Measurements from ENCODE around the gene AMY1A. TPM values are rescaled to one million over a fixed set of nuclear protein-coding genes. Genes with fewer than 3 reads are reported as not detected.
"Not testable (repeated sequence)": the region's sequence is repeated elsewhere in the genome, so short reads cannot be mapped to it uniquely, and the experiment has no call there.

Gene AMY1A
- not detected in 3 replicates for polyA plus RNA-seq
- not detected for polyA plus RNA-seq (2011; ENCODE audit: low read depth)
- not detected in 2 replicates for polyA plus RNA-seq (2011; cell fraction: cytosol; rRNA removed)
- not detected in 2 replicates for polyA plus RNA-seq (2011; cell fraction: nucleus; rRNA removed)
- not detected in 2 replicates for polyA plus RNA-seq (2012; ENCODE audit: low replicate concordance)
- polyA minus RNA-seq: not detected in 3 replicates
- not detected for polyA minus RNA-seq (2011; cell fraction: cytosol; rRNA and poly(A)+ RNA removed)
- polyA minus RNA-seq (2011; cell fraction: nucleus; rRNA and poly(A)+ RNA removed): not detected in 2 replicates

DNA sequence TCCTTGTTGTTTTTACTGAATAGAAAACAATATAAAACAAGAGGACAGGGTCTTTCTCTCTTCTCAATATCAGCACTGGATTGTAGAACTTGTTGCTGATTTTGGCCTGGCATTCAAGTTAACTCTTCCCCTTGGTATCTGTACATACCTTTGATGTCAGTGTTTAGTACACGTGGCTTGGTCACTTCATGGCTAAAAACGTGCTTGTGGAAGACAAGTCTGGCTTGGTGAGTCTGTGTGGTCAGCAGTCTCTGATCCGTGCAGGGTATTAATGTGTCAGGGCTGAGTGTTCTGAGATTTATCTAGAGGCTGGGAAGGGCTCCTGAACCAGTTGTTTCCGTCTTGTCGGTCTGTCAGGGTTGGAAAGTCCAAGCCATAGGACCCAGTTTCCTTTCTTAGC, at the start of gene AMY1A:
TSS of gene AMY1A (plus strand) at position 301 of the 400 bp plus-strand sequence. CDS start 571 bp downstream, outside the sequence.
- H3K9me1 ChIP-seq (ENCODE audit: control insufficient read depth, extremely low read depth, insufficient read depth, low read length); H3K9ac ChIP-seq (ENCODE audit: control insufficient read depth, extremely low read depth, insufficient read depth, low read length); dilution Hi-C loops (cut with MboI; ENCODE audit: extremely low pct_ligation_motif_present, low sequenced_read_pairs); H3K4me2 ChIP-seq (ENCODE audit: control insufficient read depth, extremely low read depth, insufficient read depth, low read depth, low read length); H3K36me3 ChIP-seq (ENCODE audit: control insufficient read depth in 2 of 2, extremely low read depth in 1 of 2, insufficient read depth in 2 of 2, low read length in 2 of 2); H4K20me1 ChIP-seq (ENCODE audit: control insufficient read depth, extremely low read depth, insufficient read depth, low read length); H3K9me3 ChIP-seq (ENCODE audit: control insufficient read depth, low read depth, low read length); H3K4me1 ChIP-seq (ENCODE audit: control insufficient read depth, extremely low read depth, insufficient read depth, low read length); H3K79me2 ChIP-seq (ENCODE audit: control insufficient read depth, insufficient read depth, low read length); DNase-seq (ENCODE audit: low read depth, low spot score); H3K4me3 ChIP-seq (ENCODE audit: control insufficient read depth in 2 of 3, extremely low read depth in 1 of 3, insufficient read depth in 2 of 3, low read depth in 1 of 3, low read length in 3 of 3); H3K27me3 ChIP-seq (ENCODE audit: control insufficient read depth, extremely low read depth, insufficient read depth, low read length); H2AFZ ChIP-seq (ENCODE audit: control insufficient read depth, low read length); H3K27ac ChIP-seq (ENCODE audit: control insufficient read depth, insufficient read depth, low read length); FAIRE-seq: not testable (repeated sequence)

DNA sequence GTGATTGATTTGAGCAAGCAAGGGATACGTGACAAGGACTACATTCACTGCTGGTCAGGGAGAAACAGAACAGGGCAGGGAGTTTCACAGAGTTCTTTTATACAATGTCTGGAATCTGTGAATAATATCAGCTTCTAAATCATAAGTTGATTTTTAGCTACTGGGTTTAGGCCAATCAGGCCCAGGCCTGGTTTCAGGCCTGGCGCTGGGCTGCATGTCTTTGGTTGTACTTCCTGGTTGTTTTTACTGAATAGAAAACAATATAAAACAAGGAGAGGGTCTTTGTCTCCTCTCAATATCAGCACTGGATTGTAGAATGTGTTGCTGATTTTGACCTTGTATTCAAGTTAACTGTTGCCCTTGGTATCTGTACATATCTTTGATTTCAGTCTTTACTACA, 39.2 kb upstream of the AMY1A start:
- Histone ChIP-seq H3K9ac (ENCODE audit: control insufficient read depth, extremely low read depth, insufficient read depth, low read length) (no peak overlapping the region), H3K9me1 (ENCODE audit: control insufficient read depth, extremely low read depth, insufficient read depth, low read length) (no peaks in the 10 kb centered on the region), H2AFZ (ENCODE audit: control insufficient read depth, low read length) (no peak overlapping the region), H3K36me3 (ENCODE audit: control insufficient read depth in 2 of 2, extremely low read depth in 1 of 2, insufficient read depth in 2 of 2, low read length in 2 of 2) (no peaks in the 10 kb centered on the region), H3K4me3 (ENCODE audit: control insufficient read depth in 2 of 3, extremely low read depth in 1 of 3, insufficient read depth in 2 of 3, low read depth in 1 of 3, low read length in 3 of 3) (no peak overlapping the region), H3K79me2 (ENCODE audit: control insufficient read depth, insufficient read depth, low read length) (no peaks in the 10 kb centered on the region), H3K4me1 (ENCODE audit: control insufficient read depth, extremely low read depth, insufficient read depth, low read length) (no peaks in the 10 kb centered on the region), H3K4me2 (ENCODE audit: control insufficient read depth, extremely low read depth, insufficient read depth, low read depth, low read length) (no peak overlapping the region), H3K27ac (ENCODE audit: control insufficient read depth, insufficient read depth, low read length) (no peak overlapping the region), H4K20me1 (ENCODE audit: control insufficient read depth, extremely low read depth, insufficient read depth, low read length) (no peaks in the 10 kb centered on the region), H3K9me3 (ENCODE audit: control insufficient read depth, low read depth, low read length) (peaks cover 2% of the 10 kb centered on the region), H3K27me3 (ENCODE audit: control insufficient read depth, extremely low read depth, insufficient read depth, low read length) (no peaks in the 10 kb centered on the region)
- TF ChIP-seq EZH2 (IDR thresholded peaks at IDR 0.05; ENCODE audit: low read length): no peak
- TF ChIP-seq, protein P1, sequence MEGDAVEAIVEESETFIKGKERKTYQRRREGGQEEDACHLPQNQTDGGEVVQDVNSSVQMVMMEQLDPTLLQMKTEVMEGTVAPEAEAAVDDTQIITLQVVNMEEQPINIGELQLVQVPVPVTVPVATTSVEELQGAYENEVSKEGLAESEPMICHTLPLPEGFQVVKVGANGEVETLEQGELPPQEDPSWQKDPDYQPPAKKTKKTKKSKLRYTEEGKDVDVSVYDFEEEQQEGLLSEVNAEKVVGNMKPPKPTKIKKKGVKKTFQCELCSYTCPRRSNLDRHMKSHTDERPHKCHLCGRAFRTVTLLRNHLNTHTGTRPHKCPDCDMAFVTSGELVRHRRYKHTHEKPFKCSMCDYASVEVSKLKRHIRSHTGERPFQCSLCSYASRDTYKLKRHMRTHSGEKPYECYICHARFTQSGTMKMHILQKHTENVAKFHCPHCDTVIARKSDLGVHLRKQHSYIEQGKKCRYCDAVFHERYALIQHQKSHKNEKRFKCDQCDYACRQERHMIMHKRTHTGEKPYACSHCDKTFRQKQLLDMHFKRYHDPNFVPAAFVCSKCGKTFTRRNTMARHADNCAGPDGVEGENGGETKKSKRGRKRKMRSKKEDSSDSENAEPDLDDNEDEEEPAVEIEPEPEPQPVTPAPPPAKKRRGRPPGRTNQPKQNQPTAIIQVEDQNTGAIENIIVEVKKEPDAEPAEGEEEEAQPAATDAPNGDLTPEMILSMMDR (optimal IDR thresholded peaks at IDR 0.05 in 1 of 3, IDR thresholded peaks at IDR 0.05 in 1 of 3, conservative IDR thresholded peaks at IDR 0.05 in 1 of 3; ENCODE audit: extremely low read depth in 1 of 3, insufficient read depth in 2 of 3, low read length in 3 of 3): no peak
- no peak for DNase-seq (ENCODE audit: low read depth, low spot score)
- no peak for FAIRE-seq
- dilution Hi-C loops (cut with MboI; ENCODE audit: extremely low pct_ligation_motif_present, low sequenced_read_pairs): no loop called here

DNA sequence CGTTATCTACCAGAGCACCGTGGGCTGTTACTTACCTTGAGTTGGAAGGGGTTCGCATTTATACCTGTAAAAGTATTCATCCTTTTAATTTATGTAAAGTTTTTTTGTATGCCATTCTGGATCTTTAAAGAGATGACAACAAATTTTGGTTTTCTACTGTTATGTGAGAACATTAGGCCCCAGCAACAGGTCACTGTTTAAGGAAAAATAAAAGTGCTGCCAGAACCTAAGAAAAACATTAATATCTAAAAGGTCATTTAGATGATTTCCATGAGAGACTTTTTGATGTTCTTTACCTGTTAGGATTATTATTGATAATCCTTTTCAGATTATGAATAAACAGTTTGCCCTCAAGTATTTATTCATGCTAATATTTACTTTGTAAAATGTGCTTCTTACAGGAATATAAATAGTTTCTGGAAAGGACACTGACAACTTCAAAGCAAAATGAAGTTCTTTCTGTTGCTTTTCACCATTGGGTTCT, 38.5 kb upstream of the AMY1A start, which contains the start of gene AMY2A:
TSS of gene AMY2A (plus strand) at position 434 of the 484 bp plus-strand sequence. CDS start at position 448, 14 bp downstream.
- H3K79me2 ChIP-seq (ENCODE audit: control insufficient read depth, insufficient read depth, low read length); DNase-seq (ENCODE audit: low read depth, low spot score); H4K20me1 ChIP-seq (ENCODE audit: control insufficient read depth, extremely low read depth, insufficient read depth, low read length); H3K4me3 ChIP-seq (ENCODE audit: control insufficient read depth in 2 of 3, extremely low read depth in 1 of 3, insufficient read depth in 2 of 3, low read depth in 1 of 3, low read length in 3 of 3); H3K27me3 ChIP-seq (ENCODE audit: control insufficient read depth, extremely low read depth, insufficient read depth, low read length); FAIRE-seq; H3K4me2 ChIP-seq (ENCODE audit: control insufficient read depth, extremely low read depth, insufficient read depth, low read depth, low read length); H2AFZ ChIP-seq (ENCODE audit: control insufficient read depth, low read length); H3K27ac ChIP-seq (ENCODE audit: control insufficient read depth, insufficient read depth, low read length); dilution Hi-C loops (cut with MboI; ENCODE audit: extremely low pct_ligation_motif_present, low sequenced_read_pairs); H3K36me3 ChIP-seq (ENCODE audit: control insufficient read depth in 2 of 2, extremely low read depth in 1 of 2, insufficient read depth in 2 of 2, low read length in 2 of 2); H3K9ac ChIP-seq (ENCODE audit: control insufficient read depth, extremely low read depth, insufficient read depth, low read length); H3K9me1 ChIP-seq (ENCODE audit: control insufficient read depth, extremely low read depth, insufficient read depth, low read length); H3K4me1 ChIP-seq (ENCODE audit: control insufficient read depth, extremely low read depth, insufficient read depth, low read length); H3K9me3 ChIP-seq (ENCODE audit: control insufficient read depth, low read depth, low read length): not testable (repeated sequence)

DNA sequence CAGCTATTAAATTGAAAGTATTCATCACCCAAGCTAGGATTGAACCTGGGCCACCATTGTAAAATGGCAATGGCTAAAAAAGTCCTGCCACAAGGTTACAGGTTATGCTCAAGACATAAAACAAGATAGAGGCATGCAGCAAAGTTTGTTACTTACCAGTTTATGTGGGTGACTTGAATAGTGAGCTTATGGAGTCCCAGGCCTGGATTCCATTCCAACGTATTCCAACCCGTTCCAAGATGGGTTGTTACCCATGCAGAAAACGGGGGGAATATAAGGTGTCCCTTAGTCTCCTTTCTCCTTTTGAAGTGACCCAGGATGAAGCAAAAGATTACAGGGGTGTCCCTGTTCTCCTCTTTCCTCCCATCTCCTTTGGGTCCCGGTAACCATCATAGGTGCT, 28.1 kb upstream of the AMY1A start:
- H3K4me1 ChIP-seq (ENCODE audit: control insufficient read depth, extremely low read depth, insufficient read depth, low read length); dilution Hi-C loops (cut with MboI; ENCODE audit: extremely low pct_ligation_motif_present, low sequenced_read_pairs); H3K9me3 ChIP-seq (ENCODE audit: control insufficient read depth, low read depth, low read length); H3K27me3 ChIP-seq (ENCODE audit: control insufficient read depth, extremely low read depth, insufficient read depth, low read length); H3K9ac ChIP-seq (ENCODE audit: control insufficient read depth, extremely low read depth, insufficient read depth, low read length); H3K36me3 ChIP-seq (ENCODE audit: control insufficient read depth in 2 of 2, extremely low read depth in 1 of 2, insufficient read depth in 2 of 2, low read length in 2 of 2); FAIRE-seq; H3K9me1 ChIP-seq (ENCODE audit: control insufficient read depth, extremely low read depth, insufficient read depth, low read length); H3K79me2 ChIP-seq (ENCODE audit: control insufficient read depth, insufficient read depth, low read length); DNase-seq (ENCODE audit: low read depth, low spot score); H2AFZ ChIP-seq (ENCODE audit: control insufficient read depth, low read length); H3K4me2 ChIP-seq (ENCODE audit: control insufficient read depth, extremely low read depth, insufficient read depth, low read depth, low read length); H4K20me1 ChIP-seq (ENCODE audit: control insufficient read depth, extremely low read depth, insufficient read depth, low read length); H3K27ac ChIP-seq (ENCODE audit: control insufficient read depth, insufficient read depth, low read length); H3K4me3 ChIP-seq (ENCODE audit: control insufficient read depth in 2 of 3, extremely low read depth in 1 of 3, insufficient read depth in 2 of 3, low read depth in 1 of 3, low read length in 3 of 3): not testable (repeated sequence)

Data from keratinocyte (primary cell).